ENCODE measurements around the gene BCL11B.
"Not testable (repeated sequence)": the region's sequence is repeated elsewhere in the genome, so short reads cannot be mapped to it uniquely, and the experiment has no call there.

BCL11B gene

DNA sequence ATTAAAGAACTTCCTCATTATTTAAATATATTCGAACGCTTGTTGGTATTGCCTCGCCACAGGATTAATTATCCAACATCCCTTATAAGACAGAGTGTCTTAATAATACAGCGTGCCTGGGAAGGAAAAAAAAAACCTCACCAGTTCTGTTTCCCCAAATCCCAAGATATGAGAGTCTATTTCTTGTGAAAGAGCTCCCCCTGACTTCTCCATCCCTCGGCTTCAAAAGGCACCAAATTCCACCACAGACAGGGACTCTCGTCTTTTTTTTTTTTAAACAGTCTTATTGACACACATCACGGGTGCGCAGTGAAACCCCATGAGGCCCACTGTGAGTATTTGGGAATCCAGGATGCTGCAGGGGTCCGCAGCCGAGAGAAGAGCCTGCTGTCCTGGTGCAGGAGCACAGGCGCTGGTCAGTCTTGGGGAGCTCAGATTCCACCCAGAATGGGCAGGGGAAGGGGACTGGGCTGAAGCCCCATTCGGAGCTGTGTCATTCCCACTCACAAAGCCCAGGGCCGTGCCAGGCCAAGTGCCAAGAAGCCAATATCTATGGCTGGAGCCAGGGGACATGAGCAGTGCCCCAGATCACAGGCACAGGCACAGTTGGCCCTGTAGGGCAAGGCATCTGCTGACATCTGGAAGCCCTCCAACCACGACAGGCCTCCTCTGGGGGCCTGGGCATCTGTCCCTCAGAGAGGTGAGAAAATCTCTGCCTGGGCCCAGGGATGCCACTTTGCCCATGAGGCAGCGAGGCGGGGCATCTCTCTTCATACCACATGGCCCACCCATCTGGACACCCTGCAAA, 71.9 kb downstream of the BCL11B start:
- DNase-seq (ENCODE audit: low read depth) = no peak

DNA sequence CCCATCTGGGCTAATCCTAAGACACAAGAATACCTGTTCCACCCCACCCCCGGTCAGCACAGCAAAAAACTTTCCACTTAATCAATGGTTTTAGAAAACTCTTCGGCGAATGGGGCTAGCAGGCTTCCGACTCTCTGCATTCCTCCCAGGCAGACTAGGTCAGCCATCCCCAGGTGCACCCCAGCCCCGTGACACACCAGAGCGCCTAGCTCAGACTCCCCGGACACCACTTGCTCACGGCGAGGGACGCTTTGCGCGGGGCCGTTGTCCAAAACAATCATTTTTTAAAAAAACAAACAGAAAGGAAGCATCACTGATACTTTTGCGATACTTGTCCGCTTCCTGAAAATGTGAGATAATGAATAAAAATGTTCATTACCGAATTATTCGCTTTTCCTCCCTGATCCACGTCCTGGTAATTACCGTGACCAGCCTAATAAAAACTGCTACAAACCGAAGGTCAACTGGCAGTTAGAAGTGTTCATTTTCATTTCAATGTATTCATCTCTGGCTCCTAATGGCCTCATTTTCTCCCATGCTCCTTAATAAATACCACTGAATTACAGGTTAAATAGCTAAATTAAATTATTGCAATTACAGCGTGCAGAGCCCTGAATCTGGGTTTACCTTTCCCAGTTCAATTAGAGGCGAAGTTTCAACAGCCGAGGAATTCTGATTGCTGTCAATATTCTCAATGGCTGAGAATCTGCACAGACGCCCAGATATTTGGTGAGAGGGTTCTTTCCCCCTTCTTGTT, 73.1 kb downstream of the BCL11B start:
- no peak for DNase-seq (ENCODE audit: low read depth)

DNA sequence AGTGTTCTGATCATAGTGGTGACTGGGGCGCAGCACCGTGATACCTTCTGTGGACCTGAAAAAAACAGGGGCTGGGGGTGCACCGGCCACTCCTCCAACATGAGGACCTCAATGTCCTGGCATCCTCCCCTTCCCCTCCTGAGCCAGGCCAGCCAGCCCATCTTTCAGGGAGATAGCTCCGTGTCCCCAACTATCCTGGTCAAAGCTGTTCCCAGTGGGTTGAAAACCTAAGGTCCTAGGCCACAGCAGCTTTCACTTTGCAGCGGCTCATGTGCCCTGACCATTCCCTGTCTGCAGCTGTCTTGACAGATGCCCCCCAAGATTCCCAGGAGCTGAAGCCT, 75.7 kb downstream of the BCL11B start:
- DNase-seq (ENCODE audit: low read depth) = no peak

DNA sequence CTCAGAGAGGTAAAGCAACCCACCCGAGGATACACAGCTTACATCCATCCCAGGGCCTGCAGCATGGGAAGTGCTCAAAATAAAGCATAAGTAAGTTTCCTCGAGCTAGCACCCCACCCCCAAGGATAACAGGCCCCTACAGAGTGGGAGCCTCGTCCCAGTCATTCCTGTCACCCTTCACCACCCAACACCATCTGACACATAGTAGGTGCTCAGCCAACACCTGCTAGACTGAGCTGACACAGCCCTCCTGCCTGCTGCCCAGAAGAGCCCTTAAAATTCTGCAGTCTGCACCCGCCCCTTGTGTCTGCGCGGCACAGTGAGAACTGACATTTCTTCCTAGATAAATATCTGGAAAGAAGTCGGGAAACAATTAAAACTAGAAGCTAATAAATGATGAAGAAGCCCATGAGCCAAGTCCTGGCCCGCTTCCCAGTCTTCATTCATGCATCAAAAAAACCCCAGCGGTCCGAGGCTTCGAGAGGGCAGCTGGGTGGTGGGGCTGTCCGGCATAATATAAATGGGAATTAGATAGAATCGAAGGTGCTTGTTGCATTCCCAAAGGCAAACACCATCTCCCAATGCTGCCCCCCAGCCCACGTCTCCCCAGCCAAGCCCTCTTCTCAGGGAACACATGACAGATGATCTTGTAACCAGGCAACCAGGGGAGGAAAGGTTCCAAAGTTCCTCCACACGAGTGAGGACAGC, 76.2 kb downstream of the BCL11B start:
- no peak for DNase-seq (ENCODE audit: low read depth)

DNA sequence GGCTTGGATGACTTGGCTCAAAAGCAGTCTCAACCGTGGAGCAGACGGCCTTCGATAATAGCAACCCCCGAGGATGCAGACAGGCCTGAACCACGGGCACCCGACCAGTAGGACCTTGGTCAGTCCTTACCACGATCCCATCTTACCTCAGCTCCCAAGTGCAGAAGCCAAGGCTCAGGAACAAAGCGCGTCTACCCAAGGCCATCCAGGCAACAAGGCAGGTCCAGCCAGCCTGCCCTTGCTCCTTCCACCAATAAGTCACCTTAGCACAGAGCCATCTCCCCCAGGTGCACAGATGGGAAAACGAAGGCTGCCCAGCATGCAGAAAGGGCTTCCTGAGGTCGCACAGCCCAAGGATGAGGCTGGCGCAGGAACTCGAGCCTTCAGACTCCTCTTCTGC, 77.3 kb downstream of the BCL11B start:
- DNase-seq (ENCODE audit: low read depth) = no peak

DNA sequence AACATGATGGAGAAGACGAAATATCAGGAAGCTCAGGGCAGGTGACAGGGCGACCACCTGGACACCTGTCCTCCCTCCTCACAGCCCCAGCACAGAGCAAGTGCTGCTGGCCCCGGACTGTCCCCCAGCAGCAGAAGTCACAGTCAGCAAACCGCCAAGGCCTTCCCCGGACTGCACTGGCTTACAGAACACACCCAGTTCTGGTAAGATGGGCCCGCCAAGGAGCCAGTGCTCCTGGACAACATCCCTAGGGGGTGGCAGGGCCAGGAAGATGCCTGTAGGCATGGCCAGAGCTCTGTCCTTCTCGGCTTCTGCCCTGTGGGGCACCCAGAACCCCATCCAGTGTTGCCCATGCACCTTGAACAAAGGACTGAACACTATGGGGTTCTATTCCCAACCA, 77.9 kb downstream of the BCL11B start:
- DNase-seq (ENCODE audit: low read depth) = no peak

DNA sequence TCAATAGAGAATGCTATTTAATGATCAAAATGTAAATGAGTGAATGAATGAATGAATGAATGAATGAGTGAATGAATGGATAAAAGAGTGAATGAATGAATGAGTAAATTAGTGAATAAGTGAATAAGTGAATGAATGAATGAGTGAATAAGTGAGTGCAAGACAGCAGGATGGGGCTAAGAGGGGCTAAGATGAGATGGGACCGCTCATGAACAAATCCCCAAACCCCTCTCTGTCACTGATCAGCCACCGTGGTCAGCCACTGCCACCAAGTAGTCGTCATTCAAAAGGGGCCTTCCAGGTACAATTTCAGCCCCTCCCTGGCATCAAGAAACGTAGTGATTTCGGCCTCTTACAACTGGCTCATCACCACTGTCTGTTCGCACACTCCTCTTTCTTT, 79.2 kb downstream of the BCL11B start:
- DNase-seq (ENCODE audit: low read depth) = no peak

DNA sequence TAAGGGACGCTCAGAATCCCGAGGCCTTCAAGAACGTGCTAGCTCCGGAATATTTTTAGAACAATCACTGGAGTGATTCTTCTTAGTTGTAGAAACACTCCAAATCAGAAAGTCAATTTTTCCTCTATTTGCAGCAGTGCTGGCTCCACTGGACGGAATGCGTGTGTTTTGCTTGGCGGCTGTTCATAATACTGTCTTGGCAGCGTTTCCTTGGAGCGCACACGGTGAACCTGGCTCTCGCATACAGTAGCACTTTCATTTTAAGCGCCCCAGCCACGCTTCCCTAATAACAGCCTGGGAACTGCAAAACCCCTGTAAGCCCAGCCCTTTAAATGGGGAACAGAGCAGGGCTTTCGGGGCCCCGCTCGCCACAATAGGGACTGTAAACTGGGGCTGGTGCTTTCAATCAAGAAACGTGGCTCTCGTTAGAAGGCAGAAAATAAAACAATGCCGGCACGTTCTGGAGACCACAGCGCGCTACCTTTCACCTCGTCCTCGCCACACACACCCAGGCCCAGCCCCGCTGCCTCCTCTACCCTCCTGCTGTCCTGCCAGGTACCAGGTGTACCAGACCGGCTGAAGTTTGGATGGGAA, 79.9 kb downstream of the BCL11B start:
- no peak for DNase-seq (ENCODE audit: low read depth)

DNA sequence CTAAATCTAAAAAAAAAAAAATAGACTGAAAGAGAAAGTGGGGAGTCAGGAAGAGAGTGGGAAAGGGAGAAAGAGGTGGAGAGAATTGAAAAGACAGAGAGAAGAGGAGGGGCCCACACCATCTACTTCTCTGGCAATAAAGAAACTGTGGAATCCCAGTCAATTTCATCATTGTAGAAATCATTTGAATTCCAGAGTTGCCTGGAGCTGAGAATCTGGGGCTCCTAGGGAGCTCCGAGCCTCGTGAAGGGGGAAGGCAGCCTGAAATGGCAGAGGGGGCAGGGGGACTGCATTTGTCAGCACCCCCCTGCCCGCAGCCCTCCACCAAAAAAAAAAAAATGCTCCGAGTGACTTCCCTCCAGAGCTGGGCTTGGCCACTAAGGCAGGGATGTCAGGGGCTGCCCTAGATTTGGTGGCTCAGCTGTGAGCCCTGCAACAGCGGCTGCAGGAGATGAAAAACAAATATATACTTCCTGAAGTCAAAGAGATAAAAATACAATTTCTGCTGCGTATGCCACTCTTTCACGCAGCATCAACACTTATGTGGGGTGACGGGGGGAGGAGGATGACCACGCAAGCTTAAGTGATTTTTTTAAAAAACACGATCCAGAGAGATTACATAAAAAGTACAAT, 80.5 kb downstream of the BCL11B start:
- DNase-seq (ENCODE audit: low read depth) = peak; percentile 30

DNA sequence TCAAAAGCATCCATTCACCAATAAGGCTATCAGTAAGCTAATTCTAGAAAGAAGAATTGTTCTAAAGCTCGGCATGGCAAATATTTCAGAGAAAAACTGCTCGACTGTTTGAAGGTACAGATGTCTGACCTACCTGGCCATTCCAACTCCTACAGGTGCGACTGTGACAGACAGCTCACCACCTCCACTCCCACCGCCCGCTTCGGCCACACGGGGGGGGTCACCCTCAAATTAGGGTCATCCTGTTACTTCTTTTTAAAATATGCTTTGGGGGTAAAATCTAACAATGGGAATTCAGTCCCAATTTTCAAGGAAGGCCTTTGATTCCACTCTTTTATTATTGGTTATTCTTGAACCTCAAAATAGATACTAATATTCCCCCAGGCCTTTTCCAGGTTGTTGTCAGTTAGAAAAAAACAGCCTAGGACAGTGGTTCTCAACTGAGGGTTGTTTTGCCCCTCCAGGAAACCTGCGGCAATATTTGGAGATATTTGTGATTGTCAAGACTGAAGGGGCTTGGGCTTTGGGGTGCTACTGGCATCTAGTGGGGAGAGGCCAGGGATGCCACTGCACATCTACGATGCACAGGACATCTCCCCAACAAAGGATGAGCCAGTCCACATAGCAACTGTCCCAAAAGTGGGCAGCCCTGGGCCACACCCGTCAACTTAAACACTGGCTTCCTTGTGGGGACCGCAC, 81.2 kb downstream of the BCL11B start:
- DNase-seq (ENCODE audit: low read depth) = no peak

DNA sequence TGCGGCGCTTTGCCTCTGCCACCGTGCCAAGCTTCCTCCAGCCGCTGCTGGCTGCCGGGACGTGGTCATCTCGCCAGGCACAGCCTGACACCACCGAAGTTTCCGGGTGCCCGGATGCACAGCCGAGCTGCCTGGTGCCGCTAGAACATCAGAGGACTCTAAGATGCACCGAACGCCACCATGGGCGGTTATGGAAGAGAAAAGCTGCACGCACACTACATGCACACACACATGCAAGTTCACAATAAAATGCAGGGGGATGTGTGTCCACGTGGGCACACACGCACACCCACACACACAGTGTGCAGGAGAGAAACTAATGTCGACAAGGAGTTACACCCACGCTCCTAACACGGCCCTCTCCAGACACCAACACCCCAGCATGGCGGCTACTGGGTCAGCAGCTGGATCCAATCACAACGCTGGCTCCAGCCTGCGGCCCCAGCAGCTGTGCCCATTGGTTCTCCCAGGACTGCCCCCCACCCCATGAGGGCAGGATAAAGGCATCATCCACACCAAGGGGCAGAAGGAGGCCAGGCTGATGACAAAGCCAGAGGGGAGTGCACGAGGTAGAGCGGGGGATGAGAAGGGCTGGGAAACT, 82.7 kb downstream of the BCL11B start:
- DNase-seq (ENCODE audit: low read depth) = peak; percentile 44

DNA sequence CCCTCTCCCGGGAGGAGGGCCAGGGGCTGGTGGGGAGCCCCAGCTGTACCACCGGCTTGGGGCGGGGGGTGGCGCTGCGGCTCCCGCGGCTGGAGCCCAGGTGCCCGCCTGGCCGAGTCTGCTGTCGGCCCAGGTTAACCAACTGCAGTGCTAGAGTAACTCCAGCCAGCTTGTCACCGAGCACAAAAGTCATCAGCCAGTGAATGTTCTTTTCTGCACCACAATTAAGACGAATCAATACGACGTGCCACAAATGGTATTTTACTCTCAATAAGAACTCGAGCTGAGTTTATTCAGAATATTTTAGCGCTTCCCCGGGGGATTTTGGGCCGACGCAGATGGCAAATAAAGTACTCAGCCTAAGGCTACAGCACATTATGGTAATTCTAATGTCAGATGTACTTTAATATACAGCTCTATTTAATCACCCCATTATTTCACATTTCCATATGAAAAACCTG, 83.2 kb downstream of the BCL11B start:
- no peak for DNase-seq (ENCODE audit: low read depth)

DNA sequence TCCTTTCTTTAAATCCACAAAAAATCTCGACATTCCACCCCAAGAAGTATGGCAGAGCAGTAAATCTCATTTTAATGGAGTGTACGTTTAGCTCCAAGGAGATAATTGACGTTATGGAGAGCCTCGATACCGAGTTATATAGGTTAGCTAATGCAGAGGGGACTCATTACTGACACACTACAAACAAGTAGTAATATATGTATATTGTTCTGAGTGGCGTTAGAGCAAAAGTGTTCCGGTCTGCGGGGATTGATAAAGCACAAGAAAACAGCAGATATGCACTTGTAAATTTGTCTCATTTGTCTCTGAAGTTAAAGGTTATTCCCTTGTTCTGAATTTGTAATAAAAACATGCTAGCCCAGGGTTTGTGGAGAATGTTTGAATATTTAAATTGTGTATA, 84.1 kb downstream of the BCL11B start:
- no peak for DNase-seq (ENCODE audit: low read depth)

DNA sequence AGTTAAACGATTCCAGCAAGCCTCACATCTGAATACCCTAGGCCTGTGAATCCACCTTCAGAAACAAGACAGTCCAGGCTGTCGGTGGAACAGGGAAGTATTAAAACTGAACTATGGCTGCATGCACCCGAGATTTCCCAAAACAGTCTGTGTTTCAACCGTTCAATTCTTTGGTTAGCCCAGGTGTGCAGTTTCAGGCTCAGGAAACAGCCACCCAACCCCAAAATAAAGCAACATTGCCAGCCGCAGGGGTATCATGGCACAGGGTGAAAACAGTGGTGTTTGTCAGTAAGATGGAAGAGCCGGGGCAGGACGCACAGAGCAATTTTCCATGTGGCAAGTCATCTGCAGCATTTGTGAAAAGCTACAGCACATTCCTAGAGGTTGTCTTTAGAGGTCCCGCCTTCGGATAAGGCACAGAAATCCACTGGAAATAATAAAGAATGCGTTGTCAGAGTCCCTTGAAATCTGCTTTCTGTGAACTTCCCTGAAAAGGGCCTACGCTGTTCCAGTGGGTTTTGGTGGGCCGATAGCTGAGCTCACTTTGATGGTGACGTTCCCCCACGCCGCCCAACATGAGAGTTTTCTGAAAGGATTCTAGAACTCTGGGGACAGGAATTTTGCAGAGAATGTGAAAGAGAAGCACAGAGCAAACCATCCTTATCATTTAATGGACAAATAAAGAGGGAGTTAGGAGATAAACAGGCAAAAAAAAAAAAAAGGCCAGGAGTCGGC, 84.9 kb downstream of the BCL11B start:
- no peak for DNase-seq (ENCODE audit: low read depth)

DNA sequence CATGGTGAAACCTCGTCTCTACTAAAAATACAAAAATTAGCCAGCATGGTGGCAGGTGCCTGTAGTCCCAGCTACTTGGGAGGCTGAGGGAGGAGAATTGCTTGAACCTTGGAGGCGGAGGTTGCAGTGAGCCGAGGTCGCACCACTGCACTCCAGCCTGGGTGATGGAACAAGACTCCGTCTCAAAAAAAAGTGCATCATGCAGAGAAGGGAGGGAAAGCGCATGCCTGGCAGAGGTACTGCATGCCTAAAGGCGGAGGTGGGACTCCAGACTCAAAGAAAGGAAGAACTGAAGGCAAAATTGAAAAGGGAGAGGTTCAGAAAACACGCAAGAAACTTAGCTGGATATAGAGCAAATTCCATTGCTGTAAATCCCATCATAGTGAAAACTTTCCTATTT, 85.7 kb downstream of the BCL11B start:
- DNase-seq (ENCODE audit: low read depth) = not testable (repeated sequence)

DNA sequence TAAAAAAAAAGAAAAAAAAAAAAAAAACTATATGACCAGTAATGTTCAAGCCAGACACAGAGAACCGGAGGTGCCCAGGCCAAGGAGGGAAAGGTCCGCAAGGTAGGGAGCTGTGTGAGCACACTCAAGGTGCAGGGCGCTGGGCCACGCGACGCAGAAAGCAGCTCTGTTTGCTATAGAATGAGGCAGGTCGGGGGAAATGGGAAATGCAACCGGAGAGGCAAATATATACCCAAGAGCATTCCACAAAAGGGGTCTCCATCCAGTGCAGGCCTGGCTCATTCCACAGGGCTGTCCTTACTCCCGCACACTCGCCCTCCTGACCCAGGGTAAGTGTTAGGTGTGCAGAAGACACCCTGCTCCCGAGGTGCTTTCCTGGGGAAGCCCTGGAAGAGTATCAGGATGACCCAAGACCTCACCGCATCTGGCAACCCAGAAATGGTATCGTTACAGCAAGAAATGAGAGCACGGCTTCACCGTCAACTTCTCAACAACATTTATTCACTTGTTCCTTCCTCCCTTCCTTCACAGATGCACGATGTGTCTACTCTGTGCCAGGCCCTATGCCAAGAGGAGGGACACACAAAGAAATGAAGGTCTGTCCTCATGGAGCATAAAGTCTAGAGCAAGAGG, 86.4 kb downstream of the BCL11B start:
- DNase-seq (ENCODE audit: low read depth) = no peak

DNA sequence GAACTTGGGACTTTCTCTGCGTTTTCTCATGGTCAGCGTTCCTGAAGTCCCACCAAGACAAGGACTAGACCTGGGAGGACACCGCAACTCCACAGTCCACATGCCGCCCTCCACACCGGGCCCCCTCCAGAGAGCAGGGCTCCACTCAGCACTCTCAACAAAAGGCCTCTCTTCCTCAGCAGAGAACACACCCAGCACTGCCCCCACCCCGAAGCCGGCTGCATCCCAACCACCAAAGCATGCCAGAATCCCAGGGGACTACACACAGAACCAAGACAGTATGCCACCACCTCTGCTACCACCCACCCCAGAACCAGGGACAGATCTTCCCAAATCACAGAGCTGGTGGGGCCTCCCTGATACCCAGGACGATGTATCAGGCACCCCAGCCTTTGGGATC, 88.3 kb downstream of the BCL11B start:
- no peak for DNase-seq (ENCODE audit: low read depth)

DNA sequence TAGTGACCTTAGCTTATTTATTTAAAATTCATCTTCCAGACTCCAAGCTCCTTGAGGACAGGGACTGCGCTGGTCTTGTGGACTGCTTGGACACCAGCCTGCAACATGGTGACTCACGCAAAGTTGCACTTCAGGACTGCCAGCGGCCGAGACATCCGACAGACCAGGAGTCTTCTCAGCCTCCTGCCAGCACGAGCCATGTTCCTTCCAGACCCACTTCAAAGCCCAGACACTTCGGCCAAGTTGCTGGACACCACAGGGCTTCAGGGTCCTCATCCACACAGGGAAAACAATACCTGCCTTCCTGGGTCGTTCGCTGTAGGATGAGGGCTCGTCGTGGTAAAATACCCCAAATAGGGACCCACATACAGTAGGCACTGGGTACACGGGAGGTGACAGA, 88.7 kb downstream of the BCL11B start:
- no peak for DNase-seq (ENCODE audit: low read depth)

DNA sequence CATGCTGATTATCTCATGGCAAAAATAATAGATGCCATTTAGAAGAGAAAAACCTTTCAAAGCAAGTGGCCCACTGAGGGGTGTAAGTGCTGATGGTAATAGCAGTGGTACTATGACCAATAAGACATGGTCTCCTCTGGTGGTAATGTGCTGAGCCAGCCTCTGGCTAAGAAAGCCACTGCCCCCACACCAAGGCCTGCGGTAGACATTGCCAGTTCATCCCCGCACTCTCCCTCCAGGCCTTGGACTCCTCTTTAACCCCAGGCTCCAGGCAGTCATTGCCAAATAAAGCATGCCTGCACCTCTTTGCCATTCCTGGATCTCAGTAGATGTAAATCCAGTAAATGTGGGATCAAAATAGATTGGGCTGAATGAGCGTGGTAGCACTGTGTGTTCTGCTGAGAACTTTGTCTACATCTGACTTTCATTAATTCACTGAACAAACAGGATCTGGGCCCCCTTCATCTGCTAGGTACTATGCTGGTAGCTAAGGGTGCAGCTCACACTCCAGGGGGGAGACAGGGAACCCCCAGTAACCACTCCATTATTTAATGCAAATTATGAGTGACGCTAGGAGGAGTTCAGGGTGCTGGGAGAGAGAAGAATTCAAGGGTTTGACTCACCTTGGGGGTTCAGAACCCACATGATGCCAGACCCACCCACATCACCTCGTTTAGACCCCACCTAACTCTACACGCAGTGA, 89.3 kb downstream of the BCL11B start:
- no peak for DNase-seq (ENCODE audit: low read depth)

All from activated T-helper 1 cell treated with Interleukin-2 at 50 U/mL for 16 hours (primary cell).